Measurements from ENCODE around the gene MYO1F. TPM values are rescaled to one million over a fixed set of nuclear protein-coding genes. Genes with fewer than 3 reads are reported as not detected.

Gene MYO1F
- total and polyA plus RNA-seq, 10 of the 15 experiments (the other 5 are each of a cell fraction or from before 2014, with no cell fraction given): 3.5 to 49.4 (median 31.3) TPM

GRCh38 chr19:8525401-8525684 is 51.9 kb downstream of the MYO1F start:
- 87% methylated on average over 14 of the region's 15 CpGs for WGBS (ENCODE audit: insufficient coverage, insufficient replicate concordance, low lambda C conversion rate, missing lambda C conversion rate)
- H3K79me2 ChIP-seq (ENCODE audit: control insufficient read depth, insufficient read depth, low read length): no peaks in the 10 kb centered on the region
- no peak overlapping the region for H3K4me2 ChIP-seq (ENCODE audit: control insufficient read depth, insufficient read depth)
- no TSS peak for BruUV-seq (replicated peaks)
- POLR2A ChIA-PET: no interaction called here
- H4K20me1 ChIP-seq (ENCODE audit: control insufficient read depth, insufficient read depth): no peaks in the 10 kb centered on the region
- in situ Hi-C loops (cut with MboI): no loop called here
- ATAC-seq: no peak
- SMC1A ChIA-PET (ENCODE audit: uncharacterized antibody, unreplicated experiment): no interaction called here
- H3K27ac ChIP-seq (ENCODE audit: control insufficient read depth, insufficient read depth): no peak overlapping the region
- no peaks in the 10 kb centered on the region; the same call in 2 of the 3 replicates for H3K9me3 ChIP-seq (replicated peaks; ENCODE audit: control insufficient read depth, insufficient read depth, low read length)
- RAD21 ChIA-PET (ENCODE audit: unreplicated experiment): interaction anchor here (1.1 kb wide), 1 partner anchor 11 kb away, joined by 4 read pairs; the partner anchor contains the start of gene ZNF414
- H3K9ac ChIP-seq (ENCODE audit: control insufficient read depth, insufficient read depth, low read length): no peak overlapping the region
- TF ChIP-seq EP300 (IDR thresholded peaks at IDR 0.05; ENCODE audit: borderline replicate concordance in 1 of 2, control insufficient read depth in 1 of 2, low read depth in 2 of 2, low read length in 2 of 2) (no peak), POLR2A (IDR thresholded peaks at IDR 0.05; ENCODE audit: low read depth, low read length) (no peak), BCL11A (IDR thresholded peaks at IDR 0.05; ENCODE audit: low read depth, low read length) (no peak), ZZZ3 (IDR thresholded peaks at IDR 0.05; ENCODE audit: control insufficient read depth, insufficient read length, low read depth) (no peak), HDAC6 (IDR thresholded peaks at IDR 0.05; ENCODE audit: unreplicated experiment) (no peak), TAF1 (IDR thresholded peaks at IDR 0.05; ENCODE audit: borderline replicate concordance, low read depth, low read length) (no peak), RUNX3 (IDR thresholded peaks at IDR 0.05; ENCODE audit: low read length) (no peak), CBX3 (IDR thresholded peaks at IDR 0.05; ENCODE audit: borderline replicate concordance, low read depth) (no peak), CBX5 (IDR thresholded peaks at IDR 0.05; ENCODE audit: low read depth) (no peak)
- intact Hi-C loops (cut with micrococcal nuclease; ENCODE audit: unreplicated experiment): no loop called here
- DNase-seq (ENCODE audit: low read depth, low spot score): no peak
- no peak overlapping the region for H3K4me3 ChIP-seq
- no peak for FAIRE-seq
- peaks cover 0 to 2% of the 10 kb centered on the region in 2 experiments; a peak in 1 of 4 replicates for H3K36me3 ChIP-seq (ENCODE audit: control insufficient read depth in 2 of 2, insufficient read depth in 2 of 2, low read length in 1 of 2)
- no peaks in the 10 kb centered on the region for H3K27me3 ChIP-seq (replicated peaks in 1 of 2; ENCODE audit: control insufficient read depth in 2 of 2, insufficient read depth in 2 of 2, low read length in 1 of 2)
- CTCF ChIA-PET: no interaction called here
- H3K4me1 ChIP-seq (ENCODE audit: control insufficient read depth, insufficient read depth, low read length): no peaks in the 10 kb centered on the region
- H2AFZ ChIP-seq (ENCODE audit: control insufficient read depth, low read depth, low read length): no peak overlapping the region

GRCh38 chr19:8519388-8519787 is 57.9 kb downstream of the MYO1F start:
- no peak overlapping the region for H3K27ac ChIP-seq (ENCODE audit: control insufficient read depth, insufficient read depth)
- H4K20me1 ChIP-seq (ENCODE audit: control insufficient read depth, insufficient read depth): no peaks in the 10 kb centered on the region
- no peaks in the 10 kb centered on the region for H3K27me3 ChIP-seq (replicated peaks in 1 of 2; ENCODE audit: control insufficient read depth in 2 of 2, insufficient read depth in 2 of 2, low read length in 1 of 2)
- WGBS (ENCODE audit: insufficient coverage, insufficient replicate concordance, low lambda C conversion rate, missing lambda C conversion rate): 82% methylated on average over 6 of the region's 6 CpGs
- peaks cover 0 to 2% of the 10 kb centered on the region in 2 experiments; a peak in 1 of 4 replicates for H3K36me3 ChIP-seq (ENCODE audit: control insufficient read depth in 2 of 2, insufficient read depth in 2 of 2, low read length in 1 of 2)
- ChIA-PET CTCF (interaction anchor here (0.6 to 3.3 kb wide), 2 partner anchors 60 to 576 kb away, joined by 3 to 16 read pairs; partner anchors contain the start of gene TIMM44), POLR2A (no interaction called here), RAD21 (ENCODE audit: unreplicated experiment) (no interaction called here), SMC1A (ENCODE audit: uncharacterized antibody, unreplicated experiment) (no interaction called here)
- no peak overlapping the region for H3K4me2 ChIP-seq (ENCODE audit: control insufficient read depth, insufficient read depth)
- no peak for FAIRE-seq
- in situ Hi-C loops (cut with MboI): no loop called here
- intact Hi-C loops (cut with micrococcal nuclease; ENCODE audit: unreplicated experiment): no loop called here
- DNase-seq (ENCODE audit: low read depth, low spot score): no peak
- no peaks in the 10 kb centered on the region for H3K9me3 ChIP-seq (replicated peaks; ENCODE audit: control insufficient read depth, insufficient read depth, low read length)
- no peak overlapping the region for H3K4me3 ChIP-seq
- peaks cover 4% of the 10 kb centered on the region; the same call in 1 of the 2 replicates for H3K4me1 ChIP-seq (ENCODE audit: control insufficient read depth, insufficient read depth, low read length)
- no TSS peak for BruUV-seq (replicated peaks)
- H3K9ac ChIP-seq (ENCODE audit: control insufficient read depth, insufficient read depth, low read length): no peak overlapping the region
- H2AFZ ChIP-seq (ENCODE audit: control insufficient read depth, low read depth, low read length): no peak overlapping the region
- ATAC-seq: no peak
- no peaks in the 10 kb centered on the region for H3K79me2 ChIP-seq (ENCODE audit: control insufficient read depth, insufficient read depth, low read length)
- TF ChIP-seq ZBTB33 (IDR thresholded peaks at IDR 0.05) (no peak), ZNF24 (IDR thresholded peaks at IDR 0.05) (no peak), RAD21 (IDR thresholded peaks at IDR 0.05; ENCODE audit: insufficient read depth, low read depth, low read length) (no peak), POU2F2 (IDR thresholded peaks at IDR 0.05; ENCODE audit: borderline replicate concordance, low read depth, low read length) (no peak), MTA3 (IDR thresholded peaks at IDR 0.05; ENCODE audit: borderline replicate concordance, low read length) (no peak), NBN (IDR thresholded peaks at IDR 0.05) (no peak), KLF5 (IDR thresholded peaks at IDR 0.05; ENCODE audit: partially characterized antibody) (no peak)
